ENCODE results near the gene TRPC4AP.

TRPC4AP gene

DNA sequence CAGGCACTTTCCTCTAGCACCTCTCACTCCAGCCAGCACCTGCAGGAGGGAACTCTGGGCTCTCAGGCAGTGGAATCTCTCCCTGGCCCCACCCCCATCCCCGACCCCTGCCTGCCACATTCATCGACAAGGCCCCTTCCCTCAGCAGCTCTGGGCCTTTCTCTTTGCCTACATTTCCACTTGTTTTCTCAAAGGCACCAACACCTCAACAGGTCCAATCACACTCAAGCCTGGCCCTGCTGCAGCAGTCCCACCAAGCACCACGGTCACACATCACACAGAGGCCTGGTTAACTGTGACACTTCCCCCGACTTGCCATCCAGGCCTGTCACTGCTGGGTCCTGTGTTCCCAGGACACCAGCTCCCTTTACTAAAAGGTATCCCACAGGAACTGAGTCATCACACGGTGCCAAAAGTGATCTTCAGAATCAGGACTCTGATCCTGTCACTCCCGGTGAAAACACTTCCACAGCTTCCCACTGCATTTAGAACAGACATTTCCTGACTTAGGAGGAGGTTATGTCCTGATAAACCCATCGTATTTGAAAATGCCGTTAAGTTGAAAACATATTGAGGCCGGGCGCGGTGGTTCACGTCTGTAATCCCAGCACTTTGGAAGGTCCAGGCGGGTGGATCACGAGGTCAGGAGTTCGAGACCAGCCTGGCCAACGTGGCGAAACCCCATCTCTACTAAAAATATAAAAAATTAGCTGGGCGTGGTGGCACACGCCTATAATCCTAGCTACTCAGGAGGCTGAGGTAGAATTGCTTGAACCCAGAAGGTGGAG is 82.0 kb downstream of the TRPC4AP start:
- Histone ChIP-seq H3K27ac (no peak overlapping the region), H3K27me3 (ENCODE audit: control insufficient read depth, insufficient read depth, low read length) (no peaks in the 10 kb centered on the region), H3K9me3 (ENCODE audit: control insufficient read depth, low read length) (no peaks in the 10 kb centered on the region), H3K4me1 (no peaks in the 10 kb centered on the region), H3K9ac (no peak overlapping the region), H3K36me3 (ENCODE audit: control insufficient read depth, insufficient read depth, low read length) (no peaks in the 10 kb centered on the region), H3K79me2 (no peaks in the 10 kb centered on the region), H3K4me3 (ENCODE audit: low read depth, low read length) (no peak overlapping the region), H3K4me2 (ENCODE audit: low read length) (no peak overlapping the region), H2AFZ (no peak overlapping the region)
- TF ChIP-seq, protein P1, sequence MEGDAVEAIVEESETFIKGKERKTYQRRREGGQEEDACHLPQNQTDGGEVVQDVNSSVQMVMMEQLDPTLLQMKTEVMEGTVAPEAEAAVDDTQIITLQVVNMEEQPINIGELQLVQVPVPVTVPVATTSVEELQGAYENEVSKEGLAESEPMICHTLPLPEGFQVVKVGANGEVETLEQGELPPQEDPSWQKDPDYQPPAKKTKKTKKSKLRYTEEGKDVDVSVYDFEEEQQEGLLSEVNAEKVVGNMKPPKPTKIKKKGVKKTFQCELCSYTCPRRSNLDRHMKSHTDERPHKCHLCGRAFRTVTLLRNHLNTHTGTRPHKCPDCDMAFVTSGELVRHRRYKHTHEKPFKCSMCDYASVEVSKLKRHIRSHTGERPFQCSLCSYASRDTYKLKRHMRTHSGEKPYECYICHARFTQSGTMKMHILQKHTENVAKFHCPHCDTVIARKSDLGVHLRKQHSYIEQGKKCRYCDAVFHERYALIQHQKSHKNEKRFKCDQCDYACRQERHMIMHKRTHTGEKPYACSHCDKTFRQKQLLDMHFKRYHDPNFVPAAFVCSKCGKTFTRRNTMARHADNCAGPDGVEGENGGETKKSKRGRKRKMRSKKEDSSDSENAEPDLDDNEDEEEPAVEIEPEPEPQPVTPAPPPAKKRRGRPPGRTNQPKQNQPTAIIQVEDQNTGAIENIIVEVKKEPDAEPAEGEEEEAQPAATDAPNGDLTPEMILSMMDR (IDR thresholded peaks at IDR 0.05), result no peak

DNA sequence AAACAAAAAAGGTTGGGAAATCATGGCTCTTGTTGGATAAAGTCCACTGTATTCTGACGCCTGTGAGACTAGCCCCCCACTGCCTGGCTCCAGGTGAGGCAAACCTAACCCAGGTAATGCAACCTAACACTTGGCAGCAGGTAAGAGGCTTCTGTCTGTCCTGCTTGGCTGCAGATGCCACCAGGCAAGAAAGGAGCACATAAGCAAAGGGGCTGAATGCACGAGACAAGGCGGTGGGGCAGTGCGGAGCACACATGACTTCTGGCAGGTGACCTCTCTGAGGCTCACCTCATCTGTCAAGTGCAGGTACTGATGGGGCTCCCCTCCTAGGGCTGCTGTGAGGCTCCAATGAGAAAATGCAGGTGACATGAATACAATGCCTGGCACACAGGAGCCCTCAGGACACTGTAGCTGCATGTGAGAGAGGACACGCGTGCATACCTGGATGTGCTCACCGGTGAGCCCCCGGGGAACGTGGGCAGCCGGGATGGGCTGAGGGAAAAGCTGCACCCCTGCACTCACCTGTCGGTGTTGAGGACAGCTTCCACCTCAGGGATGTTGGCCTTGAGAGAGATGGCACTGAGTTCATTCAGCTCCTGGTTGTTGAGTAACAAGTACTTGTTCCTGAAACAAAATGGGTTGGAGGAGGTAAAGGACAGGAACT is 82.8 kb downstream of the TRPC4AP start:
- Histone ChIP-seq H3K27ac (no peak overlapping the region), H3K4me2 (ENCODE audit: low read length) (no peak overlapping the region), H3K79me2 (no peaks in the 10 kb centered on the region), H3K27me3 (ENCODE audit: control insufficient read depth, insufficient read depth, low read length) (no peaks in the 10 kb centered on the region), H3K36me3 (ENCODE audit: control insufficient read depth, insufficient read depth, low read length) (no peaks in the 10 kb centered on the region), H3K4me3 (ENCODE audit: low read depth, low read length) (no peak overlapping the region), H3K4me1 (no peaks in the 10 kb centered on the region), H2AFZ (no peak overlapping the region), H3K9me3 (ENCODE audit: control insufficient read depth, low read length) (no peaks in the 10 kb centered on the region), H3K9ac (no peak overlapping the region)
- TF ChIP-seq, protein P1 (IDR thresholded peaks at IDR 0.05), result no peak

DNA sequence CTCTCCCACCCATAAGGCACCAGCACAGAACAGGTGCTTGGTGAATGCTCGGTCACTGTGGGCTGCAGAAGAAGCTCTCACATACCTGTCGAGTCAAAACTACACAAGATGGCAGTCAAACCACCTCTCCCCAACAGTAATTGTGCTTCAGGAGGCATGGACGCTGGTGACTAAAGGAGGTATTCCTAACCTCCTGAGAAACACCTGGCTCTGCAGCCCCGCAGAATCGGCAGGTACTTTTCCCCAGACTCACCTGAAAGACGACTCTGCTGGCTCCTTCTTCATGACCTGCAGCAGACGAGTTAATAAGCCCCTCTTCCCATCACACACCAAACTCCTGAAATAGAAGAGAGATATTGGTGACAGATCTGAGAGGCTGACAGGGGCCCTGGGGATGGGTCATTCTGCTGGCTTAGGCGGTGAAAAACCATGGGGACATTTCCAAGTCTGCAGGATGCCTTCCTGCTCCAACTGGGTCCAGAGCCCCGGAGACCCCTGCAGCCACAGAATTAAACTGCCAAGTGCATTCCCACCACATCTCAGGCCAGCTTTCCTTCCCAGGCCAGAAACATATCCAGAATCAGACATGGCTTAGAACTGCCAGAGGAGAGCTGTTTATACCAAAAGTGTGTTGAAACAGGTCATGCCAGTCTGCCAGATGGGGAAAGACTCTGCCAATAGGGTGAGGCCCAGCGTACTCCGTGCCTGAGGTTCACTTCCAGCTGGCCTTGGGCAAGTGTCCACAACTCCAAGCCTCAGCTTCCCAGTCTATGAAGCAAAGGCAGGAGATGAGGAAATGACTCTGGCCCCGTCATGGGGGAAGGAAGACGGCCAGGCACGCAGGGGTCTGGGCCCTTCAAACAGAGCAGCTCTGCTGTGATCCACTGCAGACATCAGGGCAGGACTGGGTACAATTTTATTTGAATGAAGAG is 83.9 kb downstream of the TRPC4AP start:
- Histone ChIP-seq H3K27me3 (ENCODE audit: control insufficient read depth, insufficient read depth, low read length) (no peaks in the 10 kb centered on the region), H3K9ac (no peak overlapping the region), H3K27ac (no peak overlapping the region)

DNA sequence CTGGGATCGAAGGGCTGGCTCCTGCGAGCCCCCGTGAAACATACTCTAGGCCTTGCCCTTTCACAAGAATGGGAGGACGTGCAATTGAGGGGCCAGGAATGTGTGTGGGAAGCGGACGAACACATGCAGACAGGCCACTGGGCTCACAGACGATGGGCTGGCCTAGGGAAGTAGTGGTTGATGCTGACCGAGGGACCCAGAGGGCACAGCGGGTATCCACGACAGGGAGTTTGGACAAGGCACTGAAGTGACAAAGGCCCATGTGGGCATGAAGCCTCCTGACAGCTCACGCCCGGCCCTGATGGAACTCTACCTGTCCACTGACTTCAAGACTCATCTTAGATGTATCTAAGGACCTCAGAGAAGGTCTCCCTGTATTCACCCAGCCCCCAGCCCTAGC is 84.7 kb downstream of the TRPC4AP start:
- no peaks in the 10 kb centered on the region for H3K27me3 ChIP-seq (ENCODE audit: control insufficient read depth, insufficient read depth, low read length)
- H2AFZ ChIP-seq, result no peak overlapping the region
- no peaks in the 10 kb centered on the region for H3K9me3 ChIP-seq (ENCODE audit: control insufficient read depth, low read length)
- no peaks in the 10 kb centered on the region for H3K79me2 ChIP-seq
- H3K36me3 ChIP-seq (ENCODE audit: control insufficient read depth, insufficient read depth, low read length), result no peaks in the 10 kb centered on the region
- H3K27ac ChIP-seq, result no peak overlapping the region
- no peak overlapping the region for H3K9ac ChIP-seq
- no peaks in the 10 kb centered on the region for H3K4me1 ChIP-seq
- no peak overlapping the region for H3K4me2 ChIP-seq (ENCODE audit: low read length)
- TF ChIP-seq, protein P1 (IDR thresholded peaks at IDR 0.05), result no peak
- no peak overlapping the region for H3K4me3 ChIP-seq (ENCODE audit: low read depth, low read length)

More for the DNA sequence above, 83.9 kb downstream of the TRPC4AP start:
- Histone ChIP-seq H3K79me2 (no peaks in the 10 kb centered on the region), H3K36me3 (ENCODE audit: control insufficient read depth, insufficient read depth, low read length) (no peaks in the 10 kb centered on the region), H2AFZ (no peak overlapping the region), H3K4me3 (ENCODE audit: low read depth, low read length) (no peak overlapping the region), H3K4me2 (ENCODE audit: low read length) (no peak overlapping the region), H3K4me1 (no peaks in the 10 kb centered on the region), H3K9me3 (ENCODE audit: control insufficient read depth, low read length) (no peaks in the 10 kb centered on the region)
- TF ChIP-seq, protein P1 (IDR thresholded peaks at IDR 0.05), result no peak
